Mesodermal cell (in vitro differentiated cells): ENCODE measurements around the gene CTDSPL2.

Experiments
- H3K27ac ChIP-seq: 2 replicates; pipeline ENCODE4 v1.7.0; 2013; ENCODE audit warnings: mild to moderate bottlenecking, low read depth, low read length, moderate library complexity; ENCODE audit not compliant: severe bottlenecking
- H3K36me3 ChIP-seq: 2 replicates; pipeline ENCODE4 v1.7.1; 2013; ENCODE audit warnings: mild to moderate bottlenecking, low read length, moderate library complexity; ENCODE audit not compliant: control insufficient read depth, insufficient read depth
- H3K4me1 ChIP-seq: one replicate; pipeline ENCODE4 v1.7.1; 2013; ENCODE audit warnings: mild to moderate bottlenecking, low read length; ENCODE audit not compliant: insufficient read depth, control insufficient read depth, poor library complexity, severe bottlenecking
- H3K4me3 ChIP-seq: 2 replicates; pipeline ENCODE4 v1.7.0; 2013; ENCODE audit warnings: low read length, control low read depth, mild to moderate bottlenecking; ENCODE audit not compliant: insufficient read depth, poor library complexity, severe bottlenecking; ENCODE audit errors: extremely low read depth
- H3K9me3 ChIP-seq: 2 replicates; pipeline ENCODE4 v1.7.1; 2013; ENCODE audit warnings: mild to moderate bottlenecking, low read length, moderate library complexity; ENCODE audit not compliant: control insufficient read depth
- WGBS, 2 experiments: methylation state at CpG; one replicate each; pipeline ENCODE4 v1.1.5; 2013; ENCODE audit warnings: missing lambda C conversion rate in 2 of 2; ENCODE audit not compliant: insufficient coverage in 2 of 2; 5-methylcytosine and 5-hydroxymethylcytosine counted together

Gene CTDSPL2

GRCh38 chr15:44566155-44566540 is 138.7 kb downstream of the CTDSPL2 start:
- H3K4me1 ChIP-seq = no peaks in the 10 kb centered on the region
- peaks cover 17% of the 10 kb centered on the region for H3K9me3 ChIP-seq
- H3K27ac ChIP-seq = no peak overlapping the region
- no peak overlapping the region for H3K4me3 ChIP-seq
- WGBS, 2 experiments = 96 to 100% methylated on average over 2 to 3 of the region's 4 CpGs
- H3K36me3 ChIP-seq = peaks cover 81% of the 10 kb centered on the region

- Histone ChIP-seq H3K27ac (no peak overlapping the region), H3K36me3 (peaks cover 78% of the 10 kb centered on the region), H3K9me3 (peaks cover 17% of the 10 kb centered on the region), H3K4me1 (no peaks in the 10 kb centered on the region), H3K4me3 (no peak overlapping the region)
- WGBS, 2 experiments = 90 to 100% methylated on average over 2 to 3 of the region's 3 CpGs
These were observed 140.9 kb downstream of the CTDSPL2 start for GRCh38 chr15:44568338-44568737.

GRCh38 chr15:44569316-44569715 is 141.9 kb downstream of the CTDSPL2 start:
- 98 to 100% methylated on average over 4 of the region's 4 CpGs for WGBS, 2 experiments
- H3K9me3 ChIP-seq = peaks cover 15% of the 10 kb centered on the region
- no peak overlapping the region for H3K27ac ChIP-seq
- H3K36me3 ChIP-seq = peaks cover 74% of the 10 kb centered on the region
- H3K4me3 ChIP-seq = no peak overlapping the region
- H3K4me1 ChIP-seq = no peaks in the 10 kb centered on the region

DNA sequence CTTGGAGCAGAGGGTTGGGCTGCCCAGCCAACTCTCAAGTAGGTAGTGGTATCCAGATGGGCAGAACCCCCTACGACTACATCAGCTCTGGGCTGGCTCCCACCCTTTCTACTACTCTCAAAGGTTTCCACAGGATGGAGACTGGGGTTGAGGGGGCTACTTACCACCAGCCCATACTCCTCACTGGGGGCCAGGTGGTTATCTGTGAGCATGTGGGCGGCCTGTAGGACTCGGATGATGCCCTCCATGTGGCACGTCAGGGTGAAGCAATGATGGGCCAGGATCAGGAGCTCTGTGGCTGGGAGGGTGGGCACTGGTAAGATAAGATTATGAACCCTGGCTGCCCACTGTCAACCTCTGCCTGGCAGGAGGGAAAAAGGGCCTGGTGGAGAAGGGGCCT is 142.9 kb downstream of the CTDSPL2 start:
- Histone ChIP-seq H3K36me3 (peaks cover 69% of the 10 kb centered on the region), H3K4me3 (no peak overlapping the region), H3K4me1 (no peaks in the 10 kb centered on the region), H3K9me3 (peaks cover 5% of the 10 kb centered on the region), H3K27ac (no peak overlapping the region)
- 96% methylated on average over 3 to 4 of the region's 4 CpGs for WGBS, 2 experiments

DNA sequence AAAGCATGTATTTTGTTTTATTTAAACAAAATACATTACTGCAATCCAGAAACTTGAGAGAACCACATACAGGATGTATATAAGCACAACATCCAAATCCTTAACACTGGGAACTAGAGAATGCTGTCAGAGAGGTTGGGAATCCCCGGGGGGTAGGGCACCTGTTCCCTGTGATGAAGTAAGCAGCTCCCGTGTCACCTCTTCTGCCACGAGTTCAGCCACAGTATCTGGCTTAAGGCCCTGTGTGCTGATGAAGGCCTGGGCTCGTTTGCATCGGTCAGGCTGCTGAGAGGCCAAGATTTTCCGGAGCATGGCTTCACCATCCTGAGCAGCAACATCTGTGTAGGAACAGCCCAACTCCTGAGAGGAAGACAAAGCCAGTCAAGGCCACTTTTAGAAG is 146.0 kb downstream of the CTDSPL2 start:
- no peaks in the 10 kb centered on the region for H3K4me1 ChIP-seq
- H3K9me3 ChIP-seq = no peaks in the 10 kb centered on the region
- peaks cover 50% of the 10 kb centered on the region for H3K36me3 ChIP-seq
- no peak overlapping the region for H3K4me3 ChIP-seq
- 88 to 99% methylated on average over 5 to 6 of the region's 6 CpGs for WGBS, 2 experiments
- H3K27ac ChIP-seq = no peak overlapping the region

GRCh38 chr15:44574734-44575133 is 147.3 kb downstream of the CTDSPL2 start:
- WGBS, 2 experiments = 83 to 100% methylated on average over 1 of the region's 1 CpG
- H3K27ac ChIP-seq = no peak overlapping the region
- H3K9me3 ChIP-seq = no peaks in the 10 kb centered on the region
- H3K36me3 ChIP-seq = peaks cover 50% of the 10 kb centered on the region
- no peaks in the 10 kb centered on the region for H3K4me1 ChIP-seq
- no peak overlapping the region for H3K4me3 ChIP-seq
